ENCODE results near the gene DDAH1. TPM values are rescaled to one million over a fixed set of nuclear protein-coding genes. Genes with fewer than 3 reads are reported as not detected.

The DDAH1 gene
- total and polyA plus RNA-seq, 2 of the 8 experiments (the other 6 are each of a cell fraction or from before 2014, with no cell fraction given) = 22.8 to 54.5 TPM

GRCh38 chr1:85373378-85373708 is 91.6 kb downstream of the DDAH1 start:
- no peak overlapping the region for H2AFZ ChIP-seq (ENCODE audit: low read length)
- H3K9ac ChIP-seq (replicated peaks in 1 of 4; ENCODE audit: extremely low read depth in 1 of 4, low read depth in 3 of 4, low read length in 3 of 4) = peak overlapping the region in 1 of 4 experiments; percentile 8; a peak in 1 of 7 replicates
- H4K20me1 ChIP-seq (replicated peaks in 1 of 2; ENCODE audit: control insufficient read depth in 1 of 2, insufficient read depth in 2 of 2, low read length in 2 of 2) = peaks cover 0 to 2% of the 10 kb centered on the region in 2 experiments
- no peaks in the 10 kb centered on the region for H3K23me2 ChIP-seq (ENCODE audit: low read depth, low read length)
- H3K4me2 ChIP-seq (ENCODE audit: insufficient read depth in 1 of 2, low read depth in 2 of 2, low read length in 2 of 2) = no peak overlapping the region
- H3K23ac ChIP-seq (ENCODE audit: insufficient read length) = no peak overlapping the region
- H3K27me3 ChIP-seq (replicated peaks in 1 of 4; ENCODE audit: control insufficient read depth in 3 of 4, extremely low read depth in 1 of 4, insufficient read depth in 3 of 4, low read length in 3 of 4) = no peaks in the 10 kb centered on the region
- ChIA-PET POLR2A (ENCODE audit: partially characterized antibody) (no interaction called here), CTCF (ENCODE audit: partially characterized antibody) (interaction anchor here (1.1 to 1.2 kb wide), 2 partner anchors 25 to 318 kb away, joined by 3 to 4 read pairs; no protein-coding TSS in a partner anchor)
- H2BK15ac ChIP-seq (ENCODE audit: low read length) = no peak overlapping the region
- no peak overlapping the region for H3K56ac ChIP-seq (replicated peaks; ENCODE audit: insufficient read length, low read depth, low read length)
- no peak overlapping the region for H2BK120ac ChIP-seq (replicated peaks; ENCODE audit: low read depth, low read length)
- no peak overlapping the region for H2BK5ac ChIP-seq (ENCODE audit: low read depth, low read length)
- no peaks in the 10 kb centered on the region for H3K36me3 ChIP-seq (ENCODE audit: control insufficient read depth in 2 of 4, insufficient read depth in 4 of 4, low read length in 3 of 4)
- H2BK12ac ChIP-seq (ENCODE audit: low read depth, low read length) = no peak overlapping the region
- no peak for FAIRE-seq
- 92% methylated on average over 3 of the region's 3 CpGs; no CpG with 5 or more reads in 1 of the 2 experiments for WGBS, 2 experiments (ENCODE audit: extremely low coverage in 1 of 2, insufficient coverage in 1 of 2, insufficient read length in 1 of 2, insufficient replicate concordance in 2 of 2, low coverage in 1 of 2, low lambda C conversion rate in 2 of 2, missing lambda C conversion rate in 1 of 2)
- TF ChIP-seq RBBP5 (IDR thresholded peaks at IDR 0.05; ENCODE audit: borderline replicate concordance, low read depth, low read length) (no peak), GABPA (IDR thresholded peaks at IDR 0.05; ENCODE audit: borderline replicate concordance, insufficient read depth, low read length) (no peak), YY1 (IDR thresholded peaks at IDR 0.05; ENCODE audit: low read depth, low read length) (no peak), KDM4A (IDR thresholded peaks at IDR 0.05; ENCODE audit: low read depth, low read length, severe bottlenecking) (no peak), CTBP2 (IDR thresholded peaks at IDR 0.05; ENCODE audit: borderline replicate concordance, insufficient read depth, insufficient read length, low read length) (no peak), TEAD4 (IDR thresholded peaks at IDR 0.05; ENCODE audit: low read depth, low read length) (no peak), PHF8 (conservative IDR thresholded peaks at IDR 0.05; ENCODE audit: low read depth, low read length) (no peak)
- H2AK5ac ChIP-seq (ENCODE audit: low read depth, low read length) = no peak overlapping the region
- H3K4me1 ChIP-seq (replicated peaks in 1 of 4; ENCODE audit: control insufficient read depth in 3 of 4, insufficient read depth in 4 of 4, low read length in 3 of 4) = peaks cover 0 to 4% (median 0%) of the 10 kb centered on the region in 4 experiments; a peak in 1 of 7 replicates
- DNase-seq (ENCODE audit: low read depth in 1 of 2, low spot score in 2 of 2) = no peak
- H3K9me3 ChIP-seq (ENCODE audit: insufficient read depth in 2 of 2, low read depth in 1 of 2, low read length in 1 of 2) = no peaks in the 10 kb centered on the region
- H4K5ac ChIP-seq (ENCODE audit: insufficient read length, low read depth, low read length) = no peak overlapping the region
- H2BK20ac ChIP-seq (ENCODE audit: low read length) = no peak overlapping the region
- H3K4ac ChIP-seq (replicated peaks; ENCODE audit: insufficient read length, low read depth, low read length) = no peak overlapping the region
- H3K14ac ChIP-seq (ENCODE audit: insufficient read length) = no peak overlapping the region
- no peak overlapping the region for H3K4me3 ChIP-seq (ENCODE audit: extremely low read depth in 1 of 4, insufficient read depth in 2 of 4, low read depth in 3 of 4, low read length in 4 of 4)
- no peaks in the 10 kb centered on the region for H3K79me1 ChIP-seq (ENCODE audit: low read depth, low read length)
- H3K18ac ChIP-seq (ENCODE audit: extremely low read depth, low read length) = no peak overlapping the region
- no peak overlapping the region for H3K27ac ChIP-seq (ENCODE audit: low read depth, low read length)
- H4K91ac ChIP-seq (replicated peaks; ENCODE audit: insufficient read length, low read length) = no peak overlapping the region
- H4K8ac ChIP-seq (ENCODE audit: extremely low read depth, insufficient read depth, low read length) = no peak overlapping the region
- H3K79me2 ChIP-seq (ENCODE audit: control insufficient read depth in 1 of 2, insufficient read depth in 2 of 2, low read length in 2 of 2) = no peaks in the 10 kb centered on the region
